DOHH2 (cell line): ENCODE results near the gene RNLS.

Experiments
- H3F3A ChIP-seq: fragments of 200-600 bp; sonication (generic), shearing (Covaris generic); 2 replicates; pipeline ENCODE4 v1.6.0; 2016; ENCODE audit warnings: antibody characterized with exemption, mild to moderate bottlenecking; ENCODE audit not compliant: control insufficient read depth, insufficient read depth
- H3K27ac ChIP-seq: fragments of 200-600 bp; sonication (generic); 2 replicates; pipeline ENCODE4 v1.5.1; 2014; ENCODE audit warnings: low read depth, mild to moderate bottlenecking, low read length, moderate library complexity
- H3K27me3 ChIP-seq: fragments of 200-600 bp; sonication (generic); 2 replicates; pipeline ENCODE4 v1.6.1; 2014; ENCODE audit warnings: mild to moderate bottlenecking, low read length, mixed read lengths; ENCODE audit not compliant: control insufficient read depth
- H3K36me3 ChIP-seq: fragments of 200-600 bp; sonication (generic); 2 replicates; pipeline ENCODE4 v1.6.1; 2014; ENCODE audit warnings: mild to moderate bottlenecking, low read length, moderate library complexity, mixed read lengths; ENCODE audit not compliant: control insufficient read depth
- H3K4me1 ChIP-seq: fragments of 200-600 bp; sonication (generic); 2 replicates; pipeline ENCODE4 v1.6.1; 2014; ENCODE audit warnings: mild to moderate bottlenecking, low read length, mixed read lengths; ENCODE audit not compliant: control insufficient read depth
- H3K4me2 ChIP-seq: fragments of 200-600 bp; sonication (generic); 2 replicates; pipeline ENCODE4 v1.6.0; 2014; ENCODE audit warnings: mild to moderate bottlenecking, low read length, moderate library complexity
- H3K4me3 ChIP-seq: fragments of 200-600 bp; sonication (generic); 2 replicates; pipeline ENCODE4 v1.5.1; 2014; ENCODE audit warnings: mild to moderate bottlenecking, low read length, mixed read lengths
- H3K79me2 ChIP-seq: fragments of 200-600 bp; sonication (generic); 2 replicates; pipeline ENCODE4 v1.6.1; 2014; ENCODE audit warnings: mild to moderate bottlenecking, low read length, mixed read lengths; ENCODE audit not compliant: control insufficient read depth
- H3K9me2 ChIP-seq: fragments of 200-600 bp; sonication (generic); replicated peaks from 2 replicates; pipeline ENCODE4 v1.6.1; 2014; ENCODE audit warnings: mild to moderate bottlenecking, low read length, mixed read lengths; ENCODE audit not compliant: control insufficient read depth
- H3K9me3 ChIP-seq: fragments of 200-600 bp; sonication (generic); 2 replicates; pipeline ENCODE4 v1.6.1; 2014; ENCODE audit warnings: antibody characterized with exemption, low read length, mixed read lengths; ENCODE audit not compliant: control insufficient read depth, insufficient read depth
- H4K20me1 ChIP-seq: fragments of 200-600 bp; sonication (generic); 2 replicates; pipeline ENCODE4 v1.6.0; 2014; ENCODE audit warnings: low read depth, mild to moderate bottlenecking, antibody characterized with exemption, low read length, moderate library complexity; ENCODE audit not compliant: control insufficient read depth, insufficient read depth
- CTCF ChIP-seq: fragments of 200-600 bp; sonication (generic); IDR thresholded peaks from one replicate; pipeline ENCODE4 v1.5.1; 2014; ENCODE audit warnings: antibody characterized with exemption, mild to moderate bottlenecking, low read depth, low read length; ENCODE audit not compliant: poor library complexity, severe bottlenecking
- EZH2phosphoT487 ChIP-seq: fragments of 200-600 bp; sonication (generic); IDR thresholded peaks from 2 replicates; pipeline ENCODE4 v1.6.1; 2017; ENCODE audit warnings: borderline replicate concordance, mild to moderate bottlenecking, antibody characterized with exemption, low read length, moderate library complexity, mixed read lengths

Gene RNLS

GRCh38 chr10:88428442-88428841 lies 154.7 kb downstream of the RNLS start:
- Histone ChIP-seq H3K4me3 (no peak overlapping the region), H3K4me1 (no peaks in the 10 kb centered on the region), H3K79me2 (no peaks in the 10 kb centered on the region), H4K20me1 (no peaks in the 10 kb centered on the region), H3K9me2 (no peaks in the 10 kb centered on the region), H3K27me3 (no peaks in the 10 kb centered on the region), H3K36me3 (no peaks in the 10 kb centered on the region), H3F3A (no peaks in the 10 kb centered on the region), H3K9me3 (no peaks in the 10 kb centered on the region), H3K27ac (no peak overlapping the region), H3K4me2 (no peak overlapping the region)
- TF ChIP-seq EZH2phosphoT487 (no peak), CTCF (no peak)

GRCh38 chr10:88427024-88427423 lies 156.1 kb downstream of the RNLS start:
- no peaks in the 10 kb centered on the region for H3K79me2 ChIP-seq
- TF ChIP-seq CTCF (no peak), EZH2phosphoT487 (no peak)
- H4K20me1 ChIP-seq, result no peaks in the 10 kb centered on the region
- H3K4me2 ChIP-seq, result no peak overlapping the region
- no peaks in the 10 kb centered on the region for H3K27me3 ChIP-seq
- H3K4me1 ChIP-seq, result no peaks in the 10 kb centered on the region
- H3K27ac ChIP-seq, result no peak overlapping the region
- no peaks in the 10 kb centered on the region for H3K9me2 ChIP-seq
- no peak overlapping the region for H3K4me3 ChIP-seq
- no peaks in the 10 kb centered on the region for H3F3A ChIP-seq
- H3K36me3 ChIP-seq, result no peaks in the 10 kb centered on the region
- H3K9me3 ChIP-seq, result no peaks in the 10 kb centered on the region

GRCh38 chr10:88424881-88425280 lies 158.2 kb downstream of the RNLS start:
- no peaks in the 10 kb centered on the region for H3F3A ChIP-seq
- no peaks in the 10 kb centered on the region for H3K27me3 ChIP-seq
- H3K9me3 ChIP-seq, result no peaks in the 10 kb centered on the region
- TF ChIP-seq EZH2phosphoT487 (no peak), CTCF (no peak)
- no peaks in the 10 kb centered on the region for H3K79me2 ChIP-seq
- no peaks in the 10 kb centered on the region for H4K20me1 ChIP-seq
- no peak overlapping the region for H3K27ac ChIP-seq
- no peaks in the 10 kb centered on the region for H3K4me1 ChIP-seq
- H3K4me3 ChIP-seq, result no peak overlapping the region
- H3K9me2 ChIP-seq, result no peaks in the 10 kb centered on the region
- H3K36me3 ChIP-seq, result no peaks in the 10 kb centered on the region
- H3K4me2 ChIP-seq, result no peak overlapping the region

- no peak overlapping the region for H3K4me2 ChIP-seq
- H4K20me1 ChIP-seq, result no peaks in the 10 kb centered on the region
- no peak overlapping the region for H3K27ac ChIP-seq
- no peak overlapping the region for H3K4me3 ChIP-seq
- no peaks in the 10 kb centered on the region for H3K36me3 ChIP-seq
- no peaks in the 10 kb centered on the region for H3K9me3 ChIP-seq
- no peaks in the 10 kb centered on the region for H3K79me2 ChIP-seq
- no peaks in the 10 kb centered on the region for H3F3A ChIP-seq
- no peaks in the 10 kb centered on the region for H3K27me3 ChIP-seq
- no peaks in the 10 kb centered on the region for H3K4me1 ChIP-seq
- TF ChIP-seq CTCF (no peak), EZH2phosphoT487 (no peak)
- H3K9me2 ChIP-seq, result no peaks in the 10 kb centered on the region
Measured at GRCh38 chr10:88423732-88424131, 159.4 kb downstream of the RNLS start.
